ENCODE results near the gene FAM241B.

Gene FAM241B

GRCh38 chr10:69629897-69630650 is at the start of gene FAM241B:
Gene FAM241B (plus strand): TSS chr10:69630247. CDS start chr10:69631744, 1,497 bp downstream.
- DNase-seq (ENCODE audit: low read depth): peak; percentile 12
- peak; percentile 40 for TF ChIP-seq CTCF (IDR thresholded peaks at IDR 0.05; ENCODE audit: low read length, missing control alignments)
- no peak within 1 kb of the TSS for H3K4me3 ChIP-seq (replicated peaks; ENCODE audit: low read depth, low read length)

- no peak for DNase-seq (ENCODE audit: low read depth)
- no peak overlapping the region for H3K4me3 ChIP-seq (replicated peaks; ENCODE audit: low read depth, low read length)
- TF ChIP-seq CTCF (IDR thresholded peaks at IDR 0.05; ENCODE audit: low read length, missing control alignments): no peak
These were observed 49.6 kb upstream of the FAM241B start for GRCh38 chr10:69580435-69580834.

DNA sequence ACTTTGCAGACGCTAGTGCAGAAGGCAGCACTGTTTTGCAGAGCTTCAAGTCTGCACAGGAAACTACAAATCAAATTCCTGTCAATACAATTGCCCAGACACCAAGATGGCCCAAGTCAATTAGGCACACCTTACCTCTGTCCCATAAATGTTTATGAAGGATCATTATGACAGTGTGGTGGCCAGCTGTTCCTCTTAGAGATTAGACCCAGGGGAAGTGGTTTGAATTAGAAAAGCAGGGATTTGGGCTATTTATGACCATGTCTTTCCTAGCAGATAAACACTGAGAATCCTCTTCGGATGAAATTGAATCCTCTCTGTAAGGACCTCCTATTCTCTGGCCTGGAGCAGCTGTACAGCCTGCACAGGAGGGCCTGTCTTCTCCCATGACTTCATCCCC is 46.9 kb upstream of the FAM241B start:
- H3K4me3 ChIP-seq (replicated peaks; ENCODE audit: low read depth, low read length): no peak overlapping the region
- DNase-seq (ENCODE audit: low read depth): no peak
- TF ChIP-seq CTCF (IDR thresholded peaks at IDR 0.05; ENCODE audit: low read length, missing control alignments): no peak

- H3K4me3 ChIP-seq (replicated peaks; ENCODE audit: low read depth, low read length): no peak overlapping the region
- no peak for TF ChIP-seq CTCF (IDR thresholded peaks at IDR 0.05; ENCODE audit: low read length, missing control alignments)
- no peak for DNase-seq (ENCODE audit: low read depth)
These were observed 45.4 kb upstream of the FAM241B start for GRCh38 chr10:69584624-69585023.

GRCh38 chr10:69588358-69588757 is 41.7 kb upstream of the FAM241B start:
- TF ChIP-seq CTCF (IDR thresholded peaks at IDR 0.05; ENCODE audit: low read length, missing control alignments): no peak
- DNase-seq (ENCODE audit: low read depth): no peak
- no peak overlapping the region for H3K4me3 ChIP-seq (replicated peaks; ENCODE audit: low read depth, low read length)

GRCh38 chr10:69600761-69601330 is 29.2 kb upstream of the FAM241B start:
- H3K4me3 ChIP-seq (replicated peaks; ENCODE audit: low read depth, low read length): no peak overlapping the region
- DNase-seq (ENCODE audit: low read depth): no peak

More at GRCh38 chr10:69600761-69601330, 29.2 kb upstream of the FAM241B start:
- TF ChIP-seq CTCF (IDR thresholded peaks at IDR 0.05; ENCODE audit: low read length, missing control alignments): no peak
